GM21723 (cell line): Measurements from ENCODE around the gene LSM3.

Experiments used
- ATAC-seq: cut with Tn5 transposase; IDR thresholded peaks from one replicate; pipeline ENCODE4 v1.9.1; 2021; ENCODE audit warnings: mild to moderate bottlenecking, moderate library complexity; ENCODE audit not compliant: unreplicated experiment

The LSM3 gene

DNA sequence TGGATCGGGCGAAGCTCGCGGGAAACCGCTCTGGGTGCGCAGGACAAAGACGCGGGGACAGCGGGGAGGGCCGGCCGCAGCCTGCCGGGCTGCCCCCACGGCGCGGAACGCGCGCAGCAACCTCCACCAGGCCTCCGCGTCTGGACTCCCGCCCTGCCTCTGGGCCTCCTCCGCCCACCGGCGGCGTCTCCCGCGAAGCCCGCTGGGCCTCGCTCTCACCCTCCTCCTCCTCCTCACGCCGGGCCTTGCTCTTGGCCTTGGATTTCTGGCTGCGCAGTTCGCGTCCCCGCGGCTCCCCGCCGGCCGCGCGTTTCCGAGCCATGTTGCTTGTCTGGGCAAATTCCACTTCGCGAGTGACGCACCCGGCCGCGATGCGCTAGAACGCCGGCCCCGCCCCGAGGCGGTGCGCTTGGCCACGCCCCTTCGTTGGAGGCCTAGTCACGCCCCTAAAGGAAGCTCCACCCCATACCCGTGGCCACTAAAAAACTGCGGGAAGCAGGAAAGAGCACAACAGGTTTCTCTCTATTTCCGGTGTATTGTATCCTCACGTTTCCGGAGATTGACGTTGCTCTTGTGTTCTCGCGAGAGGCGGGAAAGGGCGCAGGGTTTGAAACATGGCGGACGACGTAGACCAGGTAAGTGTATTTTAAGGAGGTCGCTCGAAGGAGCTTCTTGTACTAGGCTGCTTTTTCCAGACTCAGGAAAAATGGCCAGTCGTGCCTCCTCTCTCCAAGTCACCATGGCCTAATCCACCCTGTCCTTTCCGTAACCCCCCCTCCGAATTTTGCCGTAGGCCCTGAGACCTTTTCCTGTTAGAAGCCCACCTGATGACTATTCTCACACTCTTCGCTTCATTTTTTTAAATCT, at the start of gene LSM3, which contains the start of gene XPC:
TSS of gene LSM3 (plus strand) at position 571 of the 867 bp plus-strand sequence. CDS start at position 615, 44 bp downstream.
TSS of gene XPC (minus strand) at position 355 of the 867 bp plus-strand sequence. CDS start at position 322, 33 bp downstream.
- ATAC-seq: peak; percentile 89

DNA sequence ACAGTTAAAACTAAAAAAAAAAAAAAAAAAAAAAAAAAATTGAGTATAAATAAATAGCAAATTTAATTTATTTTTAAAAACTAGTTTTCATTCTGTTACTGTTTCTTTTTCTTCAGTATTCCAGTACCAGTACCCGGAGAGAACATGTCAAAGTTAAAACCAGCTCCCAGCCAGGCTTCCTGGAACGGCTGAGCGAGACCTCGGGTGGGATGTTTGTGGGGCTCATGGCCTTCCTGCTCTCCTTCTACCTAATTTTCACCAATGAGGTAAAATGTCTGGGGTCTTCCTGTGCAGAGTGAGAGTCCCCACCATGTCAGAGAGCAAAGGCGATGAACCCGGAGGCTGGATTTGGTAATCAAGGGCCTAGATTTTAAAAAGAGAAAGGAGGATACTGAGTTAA, 49.3 kb upstream of the LSM3 start:
- ATAC-seq: no peak

DNA sequence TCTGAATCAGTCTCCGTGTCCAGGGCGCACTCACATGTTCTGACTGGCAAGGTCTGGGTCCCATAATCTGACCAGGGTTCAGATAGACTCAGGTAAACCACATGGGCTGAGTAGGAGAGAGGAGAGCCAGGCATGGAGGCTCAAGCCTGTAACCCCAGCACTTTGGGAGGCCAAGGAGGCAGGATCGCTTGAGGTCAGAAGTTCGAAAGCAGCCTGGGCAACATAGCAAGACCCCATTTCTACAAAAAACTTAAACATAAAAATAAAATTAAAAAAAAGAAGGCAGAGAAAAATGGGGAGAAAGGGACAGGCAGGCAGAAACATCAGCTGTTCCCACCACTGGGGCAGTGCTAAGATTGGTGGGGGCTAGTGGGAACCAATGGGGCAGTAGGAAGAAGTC, 48.4 kb upstream of the LSM3 start:
- ATAC-seq: no peak

DNA sequence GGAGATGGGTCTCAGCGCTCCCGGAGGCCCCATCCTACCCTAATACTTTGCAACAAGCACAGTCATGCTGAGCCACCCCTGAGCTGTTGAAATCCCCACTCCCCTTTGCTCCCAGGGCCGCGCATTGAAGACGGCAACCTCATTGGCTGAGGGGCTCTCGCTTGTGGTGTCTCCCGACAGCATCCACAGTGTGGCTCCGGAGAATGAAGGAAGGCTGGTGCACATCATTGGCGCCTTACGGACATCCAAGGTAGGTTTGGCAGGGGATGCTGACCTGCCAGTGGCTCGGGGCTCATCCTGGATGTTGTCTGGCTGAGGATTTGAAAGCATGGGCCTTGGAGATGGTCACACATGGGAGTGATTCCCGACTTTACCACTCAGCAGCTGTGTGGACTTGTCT, 47.9 kb upstream of the LSM3 start:
- no peak for ATAC-seq

GRCh38 chr3:14131134-14131533, 47.5 kb upstream of the LSM3 start:
- no peak for ATAC-seq

- no peak for ATAC-seq
These were observed 46.5 kb upstream of the LSM3 start for GRCh38 chr3:14132120-14132519.

GRCh38 chr3:14132689-14133088, 45.9 kb upstream of the LSM3 start:
- no peak for ATAC-seq

GRCh38 chr3:14133188-14133800, 45.3 kb upstream of the LSM3 start:
- ATAC-seq: no peak

DNA sequence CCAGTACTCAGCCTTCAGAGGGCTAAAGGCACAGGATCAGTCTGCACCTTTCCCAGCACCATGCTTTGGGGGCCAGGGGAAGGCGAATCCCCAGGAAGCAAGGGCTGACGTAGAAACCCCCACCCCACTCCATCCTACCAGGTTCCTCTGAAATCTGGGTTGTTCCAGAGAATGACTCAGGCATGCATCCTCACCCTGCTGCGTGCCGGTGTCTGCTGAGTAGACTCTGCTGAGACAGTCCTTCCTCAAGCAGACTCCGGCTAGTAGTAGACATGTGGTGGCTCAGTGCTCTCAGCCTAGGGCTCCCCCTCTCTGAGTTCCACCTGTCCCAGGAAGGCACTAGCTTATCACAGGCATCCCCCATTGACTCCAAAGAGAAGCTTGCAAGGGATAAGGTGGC, 44.7 kb upstream of the LSM3 start:
- ATAC-seq: no peak

DNA sequence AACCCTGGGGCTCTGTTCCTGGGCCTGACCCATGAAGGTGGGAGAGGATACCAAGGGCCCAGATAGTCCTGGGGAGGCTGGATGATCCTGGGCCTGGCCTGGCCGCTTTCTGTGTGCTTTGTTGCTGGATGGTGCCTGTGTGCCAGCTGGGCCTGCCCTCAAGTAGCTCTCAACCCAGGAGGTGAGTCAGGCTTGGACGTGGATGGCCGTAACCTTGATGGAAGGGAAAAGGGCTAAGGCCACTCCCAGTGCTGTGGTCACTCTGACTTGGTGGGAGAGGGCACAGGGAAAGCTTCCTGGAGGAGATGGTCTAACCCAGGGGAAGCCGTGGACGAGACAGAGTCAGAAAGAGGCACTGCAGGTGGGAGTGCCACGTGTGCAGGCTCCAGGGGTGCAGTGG, 44.3 kb upstream of the LSM3 start:
- ATAC-seq: no peak

GRCh38 chr3:14135581-14135980, 43.0 kb upstream of the LSM3 start:
- no peak for ATAC-seq

- ATAC-seq: no peak
These were observed 41.6 kb upstream of the LSM3 start for GRCh38 chr3:14137004-14137403.

DNA sequence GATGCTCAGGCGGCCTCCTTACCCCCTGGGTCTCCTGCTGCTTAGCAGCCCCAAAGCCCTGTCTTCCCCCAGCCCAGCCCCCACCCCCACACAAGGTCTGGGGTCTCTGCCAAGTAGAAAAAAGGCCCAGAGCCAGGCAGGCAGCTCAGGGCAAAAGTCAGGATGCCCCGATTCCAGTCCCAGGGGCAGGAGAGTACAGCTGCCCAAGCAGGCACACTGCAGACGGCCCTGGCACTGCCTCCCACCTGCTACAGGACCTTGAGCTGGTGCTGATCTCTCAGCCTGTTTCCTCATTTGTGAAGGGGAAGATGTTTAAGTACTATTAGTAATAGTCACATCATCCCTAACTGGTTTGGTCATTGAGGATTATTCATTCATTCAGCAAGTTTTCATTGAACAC, 41.2 kb upstream of the LSM3 start:
- no peak for ATAC-seq

GRCh38 chr3:14138109-14138877, 40.3 kb upstream of the LSM3 start:
- ATAC-seq: no peak

DNA sequence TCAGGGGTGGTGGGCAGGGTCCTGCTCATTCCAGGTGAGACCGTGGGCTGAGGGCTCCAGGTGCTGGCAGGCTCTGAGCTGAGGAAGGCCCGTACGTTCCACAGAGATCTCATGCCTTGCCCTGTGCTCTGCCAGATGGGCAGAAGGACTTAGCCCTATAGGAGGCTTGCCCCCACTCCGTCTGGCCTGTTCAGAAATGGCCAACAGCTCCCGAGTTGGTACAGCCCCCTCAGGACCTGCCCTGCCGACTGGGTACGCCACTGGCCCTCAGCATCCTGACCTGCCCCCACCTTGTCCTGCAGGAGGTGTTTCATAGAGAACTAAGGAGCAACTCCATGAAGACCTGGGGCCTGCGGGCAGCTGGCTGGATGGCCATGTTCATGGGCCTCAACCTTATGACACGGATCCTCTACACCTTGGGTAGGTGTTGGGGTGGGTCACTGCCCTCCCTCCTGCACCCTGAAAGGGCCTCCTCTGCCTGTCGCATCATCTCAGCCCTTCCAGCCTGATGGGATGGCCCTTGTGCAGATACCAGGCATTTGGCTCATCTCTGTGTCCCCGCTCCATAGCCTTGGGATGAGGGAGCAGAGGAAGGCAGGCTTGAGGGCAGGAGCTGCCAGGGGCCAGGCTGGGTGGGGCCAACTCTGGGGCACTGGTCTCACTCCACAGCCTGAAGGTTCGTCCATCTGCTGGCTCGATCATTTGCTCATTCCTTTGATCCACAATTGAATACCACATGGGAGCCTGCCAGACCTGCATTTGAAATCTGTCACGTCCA, 39.5 kb upstream of the LSM3 start:
- ATAC-seq: no peak

DNA sequence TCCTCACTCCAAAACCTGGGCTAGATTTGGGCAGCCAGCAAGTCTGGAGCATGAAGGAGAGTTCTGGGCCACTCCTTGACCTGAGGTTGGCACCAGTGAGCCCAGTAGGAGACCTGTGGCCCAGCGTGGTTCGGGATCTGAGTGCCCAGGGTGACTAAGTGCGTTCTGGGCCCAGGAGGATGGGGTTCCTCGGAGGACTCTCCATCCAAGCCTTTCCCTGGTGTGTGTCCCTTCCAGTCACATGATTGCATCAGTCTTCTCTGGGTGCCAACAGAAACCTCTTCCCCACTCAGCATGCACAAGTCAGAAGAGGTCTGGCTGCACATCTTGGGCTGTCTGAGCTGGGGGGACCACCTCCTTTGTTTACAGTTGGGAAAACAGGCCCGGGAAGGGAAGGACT, 38.8 kb upstream of the LSM3 start:
- no peak for ATAC-seq

DNA sequence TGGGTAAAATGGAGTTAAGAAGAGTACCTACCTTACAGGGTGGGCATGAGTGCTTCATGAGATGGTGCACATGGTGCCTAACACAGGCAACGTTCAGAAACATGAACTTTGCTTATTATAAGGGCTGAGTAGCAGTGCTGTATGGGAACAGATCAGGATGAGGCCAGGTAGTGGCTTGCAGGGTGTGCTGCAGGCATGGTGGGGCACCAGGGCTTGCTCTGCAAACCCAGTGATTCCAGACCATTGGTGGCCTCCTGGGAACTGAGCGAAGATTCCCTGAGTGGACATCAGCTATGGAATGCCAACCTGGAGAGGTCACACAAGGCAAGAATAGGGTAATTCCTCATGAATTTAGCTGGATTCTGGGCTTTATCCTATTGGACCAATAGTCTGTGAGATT, 37.9 kb upstream of the LSM3 start:
- no peak for ATAC-seq

DNA sequence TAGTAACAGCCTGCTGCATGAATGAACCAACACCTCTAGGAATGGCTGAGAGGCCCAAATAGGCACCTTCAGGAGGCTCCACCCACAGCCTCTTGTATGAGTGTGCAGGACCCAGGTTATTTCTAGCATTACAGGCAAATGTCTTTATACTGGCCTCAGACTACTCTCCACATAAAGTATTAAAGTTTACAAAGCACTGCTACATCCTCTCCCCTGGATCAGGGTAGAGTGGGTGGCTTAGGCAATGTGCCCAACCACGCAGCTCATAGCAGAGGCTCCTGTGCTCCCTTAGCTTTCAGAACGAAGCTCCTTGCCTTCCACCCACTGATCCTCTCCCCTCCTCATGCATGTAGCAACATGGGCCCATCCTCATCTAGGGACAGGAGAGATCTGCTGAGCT, 37.5 kb upstream of the LSM3 start:
- no peak for ATAC-seq

DNA sequence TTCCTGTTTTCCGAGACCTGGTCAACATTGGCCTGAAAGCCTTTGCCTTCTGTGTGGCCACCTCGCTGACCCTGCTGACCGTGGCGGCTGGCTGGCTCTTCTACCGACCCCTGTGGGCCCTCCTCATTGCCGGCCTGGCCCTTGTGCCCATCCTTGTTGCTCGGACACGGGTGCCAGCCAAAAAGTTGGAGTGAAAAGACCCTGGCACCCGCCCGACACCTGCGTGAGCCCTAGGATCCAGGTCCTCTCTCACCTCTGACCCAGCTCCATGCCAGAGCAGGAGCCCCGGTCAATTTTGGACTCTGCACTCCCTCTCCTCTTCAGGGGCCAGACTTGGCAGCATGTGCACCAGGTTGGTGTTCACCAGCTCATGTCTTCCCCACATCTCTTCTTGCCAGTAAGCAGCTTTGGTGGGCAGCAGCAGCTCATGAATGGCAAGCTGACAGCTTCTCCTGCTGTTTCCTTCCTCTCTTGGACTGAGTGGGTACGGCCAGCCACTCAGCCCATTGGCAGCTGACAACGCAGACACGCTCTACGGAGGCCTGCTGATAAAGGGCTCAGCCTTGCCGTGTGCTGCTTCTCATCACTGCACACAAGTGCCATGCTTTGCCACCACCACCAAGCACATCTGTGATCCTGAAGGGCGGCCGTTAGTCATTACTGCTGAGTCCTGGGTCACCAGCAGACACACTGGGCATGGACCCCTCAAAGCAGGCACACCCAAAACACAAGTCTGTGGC, 36.8 kb upstream of the LSM3 start:
- ATAC-seq: no peak
